HG02840 (cell line): Measurements from ENCODE around the gene L3MBTL1.
"Not testable (repeated sequence)": the region's sequence is repeated elsewhere in the genome, so short reads cannot be mapped to it uniquely, and the experiment has no call there.

Experiments used
- ATAC-seq: cut with Tn5 transposase; IDR thresholded peaks from one replicate; pipeline ENCODE4 v1.9.1; 2021; ENCODE audit warnings: mild to moderate bottlenecking, moderate library complexity, moderate number of reproducible peaks; ENCODE audit not compliant: unreplicated experiment, low FRiP score

L3MBTL1 gene

GRCh38 chr20:43502021-43502420 is 5.5 kb upstream of the L3MBTL1 start:
- ATAC-seq = not testable (repeated sequence)

GRCh38 chr20:43506238-43506637 is 1.3 kb upstream of the L3MBTL1 start:
- no peak for ATAC-seq

DNA sequence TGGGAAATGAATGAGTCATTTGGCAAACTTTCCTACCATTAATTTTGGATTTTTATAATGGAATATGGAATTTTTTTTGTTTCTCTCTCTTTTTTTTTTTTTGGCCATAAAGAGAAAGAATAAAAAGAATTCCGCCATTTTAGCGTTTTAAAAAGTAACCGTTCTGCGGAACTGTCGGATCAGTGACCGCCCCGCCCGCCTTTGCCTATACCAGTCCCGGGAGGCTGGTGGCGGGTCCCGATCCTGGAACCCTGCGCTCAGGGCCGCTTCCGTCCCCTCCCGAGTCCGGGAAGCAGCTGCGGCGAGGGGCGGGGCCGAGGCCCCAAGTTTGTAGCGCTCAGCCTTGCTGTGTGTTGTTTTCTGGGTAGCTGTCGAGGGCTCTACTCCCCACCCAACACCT is 609 bp downstream of the L3MBTL1 start:
- ATAC-seq = no peak

GRCh38 chr20:43508604-43509040 is 1.1 kb downstream of the L3MBTL1 start:
- ATAC-seq = no peak

- ATAC-seq = no peak
Measured at GRCh38 chr20:43511879-43512278, 4.4 kb downstream of the L3MBTL1 start.

- peak; percentile 7 for ATAC-seq
Measured at GRCh38 chr20:43513372-43513930, 6.0 kb downstream of the L3MBTL1 start.

DNA sequence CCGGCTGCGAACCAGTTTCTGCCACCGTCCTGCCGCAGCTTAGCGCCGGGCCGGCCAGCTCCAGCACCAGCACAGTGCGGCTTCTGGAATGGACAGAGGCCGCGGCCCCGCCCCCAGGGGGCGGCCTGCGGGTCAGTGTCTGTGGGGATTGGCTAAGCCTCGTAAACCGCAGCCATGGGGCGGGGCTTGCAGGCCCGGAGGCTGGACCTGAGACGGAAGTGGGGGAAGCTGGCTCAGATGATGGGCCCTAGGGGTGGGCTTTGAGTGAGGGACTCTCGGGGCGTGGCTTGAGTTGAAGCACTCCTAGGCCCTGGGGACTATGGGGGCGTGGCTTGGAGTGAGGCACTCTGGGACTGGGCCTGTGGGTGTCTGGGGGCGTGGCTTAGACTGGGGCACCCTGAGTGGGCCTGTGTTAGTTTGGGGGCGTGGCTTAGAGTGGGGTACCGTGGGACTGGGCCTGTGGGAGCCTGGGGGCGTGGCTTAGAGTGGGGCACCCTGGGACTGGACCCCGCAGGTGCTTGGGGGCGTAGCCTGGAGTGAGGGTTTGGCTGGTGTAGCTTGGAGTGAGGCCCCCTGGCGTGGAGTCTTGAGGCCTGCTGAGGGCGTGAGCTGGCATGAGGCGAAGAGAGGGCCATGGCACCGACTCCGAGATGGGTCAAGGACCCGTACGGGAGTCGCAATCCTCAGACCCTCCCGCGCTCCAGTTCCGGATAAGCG is 6.6 kb downstream of the L3MBTL1 start:
- ATAC-seq = peak; percentile 89

DNA sequence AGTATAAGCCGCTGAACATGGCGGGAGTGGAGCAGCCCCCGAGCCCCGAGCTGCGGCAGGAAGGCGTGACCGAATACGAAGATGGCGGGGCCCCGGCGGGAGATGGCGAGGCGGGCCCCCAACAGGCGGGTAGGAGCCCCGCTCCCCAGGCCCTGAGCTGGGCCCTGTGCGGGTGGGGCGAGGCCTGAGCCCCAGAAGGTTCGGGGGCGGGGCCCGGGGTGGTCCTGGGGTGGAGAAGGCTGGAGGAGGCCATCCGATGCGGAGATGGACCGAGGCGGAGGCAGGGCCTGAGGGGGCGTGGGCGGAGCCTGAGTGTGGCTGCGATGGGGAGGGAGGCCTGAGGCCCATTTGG is 7.1 kb downstream of the L3MBTL1 start:
- ATAC-seq = peak; percentile 5

DNA sequence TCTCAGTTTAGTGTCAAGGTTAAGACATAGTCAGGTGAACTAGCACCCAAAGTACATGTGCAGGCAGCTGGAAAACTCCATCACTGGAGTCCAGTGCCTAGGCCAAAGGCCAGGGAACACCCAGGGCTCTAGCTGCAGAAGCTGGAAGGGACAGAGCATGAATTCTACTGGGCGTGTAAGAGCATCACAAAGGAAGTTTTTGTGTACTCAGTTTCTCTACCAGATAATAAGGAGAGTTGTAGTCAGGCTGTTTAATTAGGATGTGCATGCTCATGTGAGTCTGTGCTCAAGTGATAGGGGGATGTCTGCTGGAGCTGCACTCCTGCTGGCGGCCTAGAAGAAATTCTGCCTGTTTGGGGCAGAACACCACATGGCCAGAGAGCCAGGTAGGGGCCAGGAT is 8.1 kb downstream of the L3MBTL1 start:
- no peak for ATAC-seq

DNA sequence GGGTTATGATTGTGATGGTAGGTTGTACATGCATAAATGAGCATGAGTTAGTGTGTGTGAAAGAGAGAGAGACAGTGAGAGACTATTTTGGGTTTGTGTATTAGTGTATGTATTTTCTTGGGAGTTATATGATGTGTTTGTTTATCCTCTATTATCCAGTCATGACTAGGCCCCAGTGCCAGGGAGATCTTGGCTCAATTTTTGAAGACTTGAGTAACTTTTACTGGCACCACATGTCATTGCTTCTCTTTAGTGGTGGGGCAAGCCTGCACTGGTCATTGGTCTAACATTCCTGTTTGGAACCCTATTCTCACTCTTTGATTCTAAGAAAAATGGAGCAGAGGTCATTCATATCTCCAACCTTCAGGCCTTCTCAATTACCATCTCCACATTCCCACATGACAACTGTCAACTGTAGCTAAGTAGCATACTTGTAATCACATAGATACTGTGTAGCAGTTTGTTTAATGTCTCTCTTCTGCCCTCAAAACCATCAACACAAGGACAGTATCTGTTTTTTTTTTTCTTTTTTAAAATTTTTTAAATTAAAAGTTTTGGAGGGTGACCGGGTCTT is 8.8 kb downstream of the L3MBTL1 start:
- ATAC-seq = no peak

GRCh38 chr20:43520074-43520630 is 12.7 kb downstream of the L3MBTL1 start:
- ATAC-seq = no peak

DNA sequence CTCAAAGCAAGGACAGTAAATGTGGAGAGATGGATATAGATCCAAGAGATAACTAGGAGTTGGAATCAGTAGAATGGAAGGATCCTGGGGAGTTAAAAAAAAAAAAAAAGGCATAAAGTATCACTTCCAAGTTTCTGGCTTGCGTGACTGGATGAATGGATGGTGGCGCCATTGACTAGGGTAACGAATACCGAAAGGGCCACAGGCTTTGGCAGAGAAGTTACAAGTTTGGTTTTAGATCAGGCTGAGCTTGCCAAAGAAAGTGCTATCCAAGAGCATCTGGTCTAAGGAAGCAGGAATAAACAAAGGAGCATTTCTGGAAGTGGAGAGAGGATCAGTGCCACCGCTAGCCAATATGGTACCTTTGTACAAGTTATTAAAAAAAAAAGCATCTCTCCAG is 17.5 kb downstream of the L3MBTL1 start:
- no peak for ATAC-seq

- no peak for ATAC-seq
Measured at GRCh38 chr20:43528258-43528875, 20.9 kb downstream of the L3MBTL1 start.

- no peak for ATAC-seq
Measured at GRCh38 chr20:43529051-43529450, 21.6 kb downstream of the L3MBTL1 start.

- no peak for ATAC-seq
Measured at GRCh38 chr20:43529457-43530153, 22.1 kb downstream of the L3MBTL1 start.

DNA sequence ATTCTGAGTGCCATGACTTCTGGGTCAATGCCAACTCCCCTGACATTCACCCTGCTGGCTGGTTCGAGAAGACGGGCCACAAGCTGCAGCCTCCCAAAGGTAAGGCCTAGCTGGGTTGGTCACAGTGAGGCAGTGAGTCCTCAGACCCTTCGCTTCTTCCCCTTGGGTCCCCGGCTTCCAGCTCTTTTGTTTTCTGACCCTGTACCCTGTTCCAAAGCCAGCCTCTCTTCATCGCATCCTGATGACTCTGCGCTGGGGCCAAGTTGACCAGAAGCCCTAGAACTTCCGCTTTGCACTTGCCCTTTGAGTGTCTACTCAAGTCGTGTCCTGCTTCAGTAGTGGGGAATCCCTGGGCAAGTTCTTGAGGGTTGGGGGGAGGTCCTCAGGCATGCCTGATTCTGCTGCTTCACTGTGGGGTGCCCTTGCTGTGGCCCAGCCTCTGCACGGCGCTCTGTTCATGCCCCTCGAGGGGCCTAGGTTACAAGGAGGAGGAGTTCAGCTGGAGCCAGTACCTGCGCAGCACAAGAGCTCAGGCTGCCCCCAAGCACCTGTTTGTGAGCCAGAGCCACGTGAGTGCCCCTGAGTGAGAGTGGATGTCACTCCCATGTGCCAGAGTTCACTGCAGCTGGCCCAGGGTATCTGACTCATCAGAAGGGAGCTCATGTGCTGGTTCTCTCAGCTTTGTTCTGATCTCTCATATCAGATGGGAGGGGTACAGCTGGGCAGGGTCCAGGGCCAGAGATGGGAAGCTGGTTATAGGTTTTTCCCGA is 23.0 kb downstream of the L3MBTL1 start:
- no peak for ATAC-seq

GRCh38 chr20:43531091-43531443 is 23.6 kb downstream of the L3MBTL1 start:
- no peak for ATAC-seq

- ATAC-seq = no peak
Measured at GRCh38 chr20:43532416-43533055, 25.0 kb downstream of the L3MBTL1 start.

DNA sequence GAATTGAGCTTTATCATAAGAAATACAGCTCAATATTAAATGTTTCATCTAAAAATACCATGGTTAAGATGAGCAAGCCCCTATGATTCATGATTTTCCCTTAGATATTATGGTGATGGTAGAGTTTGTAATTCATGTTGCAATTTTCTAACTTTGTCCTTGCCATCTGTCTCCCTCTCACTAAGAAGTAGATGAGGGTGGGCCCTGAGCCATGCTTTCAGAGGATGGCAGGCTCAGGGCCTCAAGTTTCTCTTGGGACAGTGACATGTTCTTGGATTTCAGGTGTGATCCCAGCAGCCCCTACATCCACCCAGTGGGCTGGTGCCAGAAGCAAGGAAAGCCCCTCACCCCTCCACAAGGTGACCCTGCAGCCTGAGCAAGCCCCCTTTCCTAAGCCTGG is 25.6 kb downstream of the L3MBTL1 start:
- ATAC-seq = no peak

- no peak for ATAC-seq
Measured at GRCh38 chr20:43534016-43534415, 26.5 kb downstream of the L3MBTL1 start.
